Measurements from ENCODE around the gene KIAA1217.

KIAA1217 gene

DNA sequence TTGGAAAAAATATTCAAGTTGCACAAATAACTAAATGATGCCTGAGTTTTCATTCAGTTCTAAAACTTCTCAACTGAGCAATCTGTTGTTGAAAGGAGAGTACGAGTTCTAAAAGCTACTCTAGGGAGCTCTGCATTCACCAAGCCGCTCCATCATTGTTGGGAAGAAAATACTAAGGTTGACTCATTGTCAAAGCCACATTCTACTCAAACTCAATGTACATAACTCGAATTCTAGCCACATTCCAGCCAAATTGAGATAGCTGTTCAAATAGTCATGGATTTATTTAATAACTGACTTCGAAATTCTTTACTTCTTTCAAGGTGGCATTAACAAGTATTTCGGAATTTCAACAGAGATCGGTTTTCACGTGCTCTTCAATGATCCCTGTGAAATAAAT, 63.4 kb downstream of the KIAA1217 start:
- H3K4me3 ChIP-seq (ENCODE audit: low read length): no peak overlapping the region
- no peaks in the 10 kb centered on the region for H3K9me3 ChIP-seq (ENCODE audit: control insufficient read depth, low read length)
- no peak for DNase-seq (ENCODE audit: low read depth)
- no peak overlapping the region for H3K9ac ChIP-seq (ENCODE audit: low read length)
- H3K27me3 ChIP-seq (replicated peaks; ENCODE audit: control insufficient read depth, insufficient read depth, low read length): no peaks in the 10 kb centered on the region
- no peaks in the 10 kb centered on the region for H3K4me1 ChIP-seq (ENCODE audit: control insufficient read depth, insufficient read depth, low read length)
- H3K36me3 ChIP-seq (ENCODE audit: control insufficient read depth, insufficient read depth, low read length, severe bottlenecking): no peaks in the 10 kb centered on the region

DNA sequence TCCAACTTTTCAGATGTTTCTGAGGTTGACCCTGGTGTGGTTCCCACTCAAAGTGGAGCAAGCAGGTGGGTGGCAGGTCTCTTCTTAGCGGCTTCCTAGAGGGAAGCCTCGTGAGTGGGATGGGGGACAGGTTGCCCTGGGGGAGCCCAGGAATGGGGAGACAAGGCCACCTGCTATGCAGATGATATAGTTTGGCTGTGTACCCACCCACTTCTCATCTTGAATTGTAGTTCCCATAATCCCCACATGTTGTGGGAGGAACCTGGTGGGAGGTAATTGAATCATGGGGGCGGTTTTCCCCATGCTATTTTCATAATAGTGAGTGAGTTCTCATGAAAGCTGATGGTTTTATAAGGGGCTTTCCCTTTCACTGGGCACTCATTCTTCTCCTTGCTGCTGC, 68.3 kb downstream of the KIAA1217 start:
- Histone ChIP-seq H3K4me1 (ENCODE audit: control insufficient read depth, insufficient read depth, low read length) (peaks cover 8% of the 10 kb centered on the region), H3K36me3 (ENCODE audit: control insufficient read depth, insufficient read depth, low read length, severe bottlenecking) (no peaks in the 10 kb centered on the region), H3K4me3 (ENCODE audit: low read length) (no peak overlapping the region), H3K9ac (ENCODE audit: low read length) (no peak overlapping the region), H3K9me3 (ENCODE audit: control insufficient read depth, low read length) (peaks cover 3% of the 10 kb centered on the region), H3K27me3 (replicated peaks; ENCODE audit: control insufficient read depth, insufficient read depth, low read length) (no peaks in the 10 kb centered on the region)
- no peak for DNase-seq (ENCODE audit: low read depth)

DNA sequence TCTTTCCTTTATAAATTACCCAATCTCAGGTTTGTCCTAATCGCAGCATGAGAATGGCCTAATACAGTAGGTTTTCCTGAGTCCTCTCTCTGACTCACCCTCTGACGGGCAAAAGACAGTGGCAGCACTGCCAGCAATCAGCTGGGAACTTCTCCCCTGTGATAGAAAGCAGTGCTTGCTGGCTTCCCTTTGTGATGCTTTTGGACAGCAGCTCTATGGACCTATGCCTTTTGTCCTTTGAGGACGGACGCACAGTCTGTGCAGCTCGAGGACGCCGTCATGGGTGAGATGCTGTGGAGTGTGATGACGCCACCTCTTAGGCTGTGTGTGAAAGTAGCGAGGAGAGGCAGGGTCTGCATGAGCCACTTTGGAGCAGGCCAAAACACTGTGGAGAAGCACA, 68.8 kb downstream of the KIAA1217 start:
- DNase-seq (ENCODE audit: low read depth): no peak
- peaks cover 8% of the 10 kb centered on the region for H3K4me1 ChIP-seq (ENCODE audit: control insufficient read depth, insufficient read depth, low read length)
- no peak overlapping the region for H3K4me3 ChIP-seq (ENCODE audit: low read length)
- no peak overlapping the region for H3K9ac ChIP-seq (ENCODE audit: low read length)
- no peaks in the 10 kb centered on the region for H3K36me3 ChIP-seq (ENCODE audit: control insufficient read depth, insufficient read depth, low read length, severe bottlenecking)
- peaks cover 3% of the 10 kb centered on the region for H3K9me3 ChIP-seq (ENCODE audit: control insufficient read depth, low read length)
- H3K27me3 ChIP-seq (replicated peaks; ENCODE audit: control insufficient read depth, insufficient read depth, low read length): no peaks in the 10 kb centered on the region

DNA sequence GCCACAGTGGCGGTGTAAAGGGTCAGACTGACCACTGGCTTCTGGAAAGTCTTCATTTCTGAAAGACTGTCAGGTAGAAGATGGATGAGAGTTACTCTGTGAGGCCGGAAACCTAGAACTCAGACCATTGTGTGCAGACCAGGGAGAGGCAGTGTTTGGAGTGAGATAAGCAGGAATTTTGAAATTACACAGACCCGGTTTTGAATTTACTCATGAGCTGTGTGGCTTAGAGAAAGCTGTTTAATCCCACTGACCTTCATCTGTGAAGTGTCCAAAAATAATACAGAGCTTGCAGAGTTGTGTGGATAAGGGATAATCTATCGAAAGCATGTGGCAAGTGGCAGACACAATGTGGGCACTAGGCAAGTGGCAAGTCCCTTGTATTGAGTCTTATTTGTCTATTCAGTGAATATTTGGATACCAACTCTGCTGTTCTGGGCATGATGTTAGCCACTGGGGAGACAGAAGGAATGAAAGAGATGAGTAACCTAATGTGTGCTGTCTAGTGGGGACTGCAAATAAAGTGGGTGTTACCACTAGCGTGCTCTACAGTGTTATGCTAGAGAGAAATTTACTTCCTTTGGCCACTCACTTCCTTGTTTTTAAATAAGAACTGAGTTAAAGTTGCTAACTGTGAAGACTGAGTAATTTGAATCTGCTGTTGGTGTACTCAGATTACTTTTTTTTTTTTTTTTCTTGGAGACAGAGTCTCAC, 69.4 kb downstream of the KIAA1217 start:
- no peak for DNase-seq (ENCODE audit: low read depth)
- H3K9me3 ChIP-seq (ENCODE audit: control insufficient read depth, low read length): peaks cover 3% of the 10 kb centered on the region

DNA sequence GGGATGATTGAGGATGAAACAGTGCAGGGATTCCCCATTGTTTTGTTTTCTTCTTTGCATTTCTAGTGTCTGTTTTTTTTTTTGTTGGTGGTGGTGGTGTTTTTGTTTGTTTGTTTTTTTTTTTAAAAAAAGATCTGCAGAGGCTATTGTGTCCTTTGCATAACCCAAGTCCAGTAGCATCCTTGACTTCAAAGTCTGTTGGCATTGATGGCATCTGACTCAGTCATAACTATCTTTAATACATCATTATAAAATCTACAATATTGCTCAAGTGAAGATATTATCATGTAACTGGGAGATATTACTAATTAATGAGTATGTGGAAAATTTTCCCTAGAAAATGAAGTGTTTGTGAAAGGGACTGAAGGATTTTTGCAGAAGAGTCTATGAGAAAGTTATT, 70.2 kb downstream of the KIAA1217 start:
- Histone ChIP-seq H3K36me3 (ENCODE audit: control insufficient read depth, insufficient read depth, low read length, severe bottlenecking) (no peaks in the 10 kb centered on the region), H3K9ac (ENCODE audit: low read length) (no peak overlapping the region), H3K4me3 (ENCODE audit: low read length) (no peak overlapping the region), H3K4me1 (ENCODE audit: control insufficient read depth, insufficient read depth, low read length) (peaks cover 8% of the 10 kb centered on the region), H3K9me3 (ENCODE audit: control insufficient read depth, low read length) (peaks cover 3% of the 10 kb centered on the region), H3K27me3 (replicated peaks; ENCODE audit: control insufficient read depth, insufficient read depth, low read length) (no peaks in the 10 kb centered on the region)
- DNase-seq (ENCODE audit: low read depth): no peak

More for the DNA sequence above, 69.4 kb downstream of the KIAA1217 start:
- Histone ChIP-seq H3K36me3 (ENCODE audit: control insufficient read depth, insufficient read depth, low read length, severe bottlenecking) (no peaks in the 10 kb centered on the region), H3K9ac (ENCODE audit: low read length) (no peak overlapping the region), H3K4me1 (ENCODE audit: control insufficient read depth, insufficient read depth, low read length) (peaks cover 8% of the 10 kb centered on the region), H3K27me3 (replicated peaks; ENCODE audit: control insufficient read depth, insufficient read depth, low read length) (no peaks in the 10 kb centered on the region), H3K4me3 (ENCODE audit: low read length) (no peak overlapping the region)

- peaks cover 18% of the 10 kb centered on the region for H3K4me1 ChIP-seq (ENCODE audit: control insufficient read depth, insufficient read depth, low read length)
- peaks cover 6% of the 10 kb centered on the region for H3K9me3 ChIP-seq (ENCODE audit: control insufficient read depth, low read length)
- no peak for DNase-seq (ENCODE audit: low read depth)
- no peaks in the 10 kb centered on the region for H3K36me3 ChIP-seq (ENCODE audit: control insufficient read depth, insufficient read depth, low read length, severe bottlenecking)
- H3K27me3 ChIP-seq (replicated peaks; ENCODE audit: control insufficient read depth, insufficient read depth, low read length): no peaks in the 10 kb centered on the region
- H3K9ac ChIP-seq (ENCODE audit: low read length): peak overlapping the region; percentile 41
- no peak overlapping the region for H3K4me3 ChIP-seq (ENCODE audit: low read length)
Measured at GRCh38 chr10:24287559-24288195, 78.7 kb downstream of the KIAA1217 start.

- Histone ChIP-seq H3K4me3 (ENCODE audit: low read length) (no peak overlapping the region), H3K4me1 (ENCODE audit: control insufficient read depth, insufficient read depth, low read length) (peaks cover 27% of the 10 kb centered on the region), H3K9me3 (ENCODE audit: control insufficient read depth, low read length) (peaks cover 6% of the 10 kb centered on the region), H3K9ac (ENCODE audit: low read length) (peak overlapping the region; percentile 35), H3K36me3 (ENCODE audit: control insufficient read depth, insufficient read depth, low read length, severe bottlenecking) (no peaks in the 10 kb centered on the region), H3K27me3 (replicated peaks; ENCODE audit: control insufficient read depth, insufficient read depth, low read length) (no peaks in the 10 kb centered on the region)
- DNase-seq (ENCODE audit: low read depth): no peak
Measured at GRCh38 chr10:24288581-24288980, 79.6 kb downstream of the KIAA1217 start.

GRCh38 chr10:24289235-24289634, 80.3 kb downstream of the KIAA1217 start:
- no peak overlapping the region for H3K4me3 ChIP-seq (ENCODE audit: low read length)
- no peak overlapping the region for H3K9ac ChIP-seq (ENCODE audit: low read length)
- H3K36me3 ChIP-seq (ENCODE audit: control insufficient read depth, insufficient read depth, low read length, severe bottlenecking): no peaks in the 10 kb centered on the region
- H3K4me1 ChIP-seq (ENCODE audit: control insufficient read depth, insufficient read depth, low read length): peaks cover 27% of the 10 kb centered on the region
- DNase-seq (ENCODE audit: low read depth): no peak
- H3K9me3 ChIP-seq (ENCODE audit: control insufficient read depth, low read length): peaks cover 6% of the 10 kb centered on the region
- no peaks in the 10 kb centered on the region for H3K27me3 ChIP-seq (replicated peaks; ENCODE audit: control insufficient read depth, insufficient read depth, low read length)

DNA sequence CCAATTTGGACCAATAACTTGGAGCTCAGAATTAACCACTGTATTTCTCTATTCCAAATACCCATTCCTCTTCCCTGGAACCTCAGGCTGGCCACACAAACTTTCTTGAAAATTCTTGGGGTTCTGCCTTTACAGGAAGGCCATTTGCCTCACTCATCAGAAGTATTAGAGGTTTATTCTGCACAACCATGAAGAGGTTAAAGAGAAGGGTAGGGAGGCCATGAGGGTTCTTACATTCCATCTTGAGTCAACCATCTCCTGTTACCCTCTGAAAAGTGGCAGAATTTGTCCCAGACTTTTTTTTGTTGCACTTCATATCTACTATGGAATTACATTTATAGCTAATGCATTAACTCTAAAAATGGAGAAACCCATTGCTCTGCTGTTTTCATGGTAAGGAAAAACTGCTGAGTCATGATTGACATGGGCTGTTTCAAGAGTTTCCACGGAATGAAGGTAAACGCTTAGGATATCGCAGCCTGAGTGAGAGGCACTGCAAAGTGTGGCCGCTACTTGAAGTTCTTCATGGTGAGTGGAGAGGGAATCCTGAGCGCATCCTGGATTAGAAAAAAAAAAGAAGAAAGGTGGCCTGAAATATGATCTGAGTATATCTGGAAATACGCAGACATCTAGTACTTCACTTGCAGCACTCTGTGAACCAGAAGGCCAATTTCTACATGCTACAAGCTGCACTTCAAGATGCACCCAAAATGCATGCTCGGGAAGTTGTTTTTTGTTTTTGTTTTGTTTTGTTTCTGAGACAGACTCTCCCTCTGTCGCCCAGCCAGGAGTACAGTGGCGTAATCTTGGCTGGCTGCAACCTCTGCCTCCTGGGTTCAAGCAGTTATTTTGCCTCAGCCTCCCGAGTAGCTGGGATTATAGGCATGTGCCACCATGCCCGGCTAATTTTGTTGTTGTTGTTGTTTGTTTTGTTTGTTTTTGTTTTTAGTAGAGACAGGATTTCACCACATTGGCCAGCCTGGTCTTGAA, 83.7 kb downstream of the KIAA1217 start:
- DNase-seq (ENCODE audit: low read depth): no peak
- H3K4me3 ChIP-seq (ENCODE audit: low read length): no peak overlapping the region
- H3K27me3 ChIP-seq (replicated peaks; ENCODE audit: control insufficient read depth, insufficient read depth, low read length): no peaks in the 10 kb centered on the region
- peaks cover 6% of the 10 kb centered on the region for H3K9me3 ChIP-seq (ENCODE audit: control insufficient read depth, low read length)
- peaks cover 22% of the 10 kb centered on the region for H3K4me1 ChIP-seq (ENCODE audit: control insufficient read depth, insufficient read depth, low read length)
- no peak overlapping the region for H3K9ac ChIP-seq (ENCODE audit: low read length)
- no peaks in the 10 kb centered on the region for H3K36me3 ChIP-seq (ENCODE audit: control insufficient read depth, insufficient read depth, low read length, severe bottlenecking)

DNA sequence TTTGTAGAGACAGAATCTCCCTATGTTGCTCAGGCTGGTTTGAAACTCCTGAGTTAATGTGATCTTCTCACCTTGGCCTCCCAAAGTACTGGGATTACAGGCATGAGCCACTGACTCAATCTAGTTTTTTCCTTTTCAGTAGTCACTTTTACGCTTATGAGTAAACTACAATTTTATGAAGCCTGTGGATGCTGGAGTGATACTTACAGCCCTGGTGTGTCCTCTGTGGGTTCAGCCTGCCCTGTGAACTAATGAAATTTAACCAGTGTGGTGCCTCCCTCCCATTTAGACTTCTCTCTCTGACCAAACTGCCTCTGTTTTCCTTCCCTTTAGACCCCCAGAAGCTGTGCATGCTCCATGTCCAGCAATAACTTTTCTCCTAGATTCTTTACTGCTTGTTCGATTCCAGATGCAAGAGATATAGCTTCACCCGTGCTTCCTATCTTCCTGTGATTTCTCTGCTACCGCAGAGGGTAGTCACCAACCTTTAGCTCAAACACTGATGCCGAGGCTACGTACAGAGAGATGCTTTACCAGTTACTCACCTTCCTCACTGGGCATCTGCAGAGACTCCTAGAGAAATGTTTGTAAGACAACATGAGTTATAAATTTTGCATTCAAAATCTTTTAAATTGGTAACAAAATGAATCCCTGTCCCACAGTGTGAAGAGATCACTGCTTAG, 90.8 kb downstream of the KIAA1217 start:
- no peaks in the 10 kb centered on the region for H3K9me3 ChIP-seq (ENCODE audit: control insufficient read depth, low read length)
- H3K4me1 ChIP-seq (ENCODE audit: control insufficient read depth, insufficient read depth, low read length): no peaks in the 10 kb centered on the region
- no peak overlapping the region for H3K9ac ChIP-seq (ENCODE audit: low read length)
- H3K27me3 ChIP-seq (replicated peaks; ENCODE audit: control insufficient read depth, insufficient read depth, low read length): no peaks in the 10 kb centered on the region
- H3K4me3 ChIP-seq (ENCODE audit: low read length): no peak overlapping the region
- DNase-seq (ENCODE audit: low read depth): peak; percentile 4
- no peaks in the 10 kb centered on the region for H3K36me3 ChIP-seq (ENCODE audit: control insufficient read depth, insufficient read depth, low read length, severe bottlenecking)
